ENCODE data around the gene CGA. TPM values are rescaled to one million over a fixed set of nuclear protein-coding genes. Genes with fewer than 3 reads are reported as not detected.

Gene CGA
- total RNA-seq, 1 donor from 2014 or later, result 0.43 TPM

DNA sequence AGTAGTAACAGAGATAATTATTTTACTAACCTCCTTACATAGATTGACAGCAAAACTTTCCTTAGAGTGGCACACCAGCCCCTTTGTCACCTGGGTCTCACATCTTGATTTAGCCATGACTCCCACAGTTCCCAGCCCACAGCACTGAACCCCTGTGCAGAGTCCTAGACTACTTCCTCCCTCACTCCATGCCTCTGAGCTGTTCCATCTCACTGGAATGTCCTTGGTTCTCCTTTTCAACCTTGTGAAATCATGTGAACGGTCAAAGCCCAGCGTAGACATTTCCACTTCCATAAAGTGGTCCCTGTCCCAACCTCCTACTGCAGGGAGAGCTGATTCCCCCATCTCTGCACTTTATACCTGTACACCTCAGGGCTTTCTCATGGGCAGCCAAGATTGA lies 19.7 kb downstream of the CGA start:
- DNase-seq (ENCODE audit: extremely low spot score, unreplicated experiment), result no peak
- H3K4me1 Mint-ChIP-seq (ENCODE audit: unreplicated experiment), result peaks cover 14% of the 10 kb centered on the region
- TF ChIP-seq, protein P1, sequence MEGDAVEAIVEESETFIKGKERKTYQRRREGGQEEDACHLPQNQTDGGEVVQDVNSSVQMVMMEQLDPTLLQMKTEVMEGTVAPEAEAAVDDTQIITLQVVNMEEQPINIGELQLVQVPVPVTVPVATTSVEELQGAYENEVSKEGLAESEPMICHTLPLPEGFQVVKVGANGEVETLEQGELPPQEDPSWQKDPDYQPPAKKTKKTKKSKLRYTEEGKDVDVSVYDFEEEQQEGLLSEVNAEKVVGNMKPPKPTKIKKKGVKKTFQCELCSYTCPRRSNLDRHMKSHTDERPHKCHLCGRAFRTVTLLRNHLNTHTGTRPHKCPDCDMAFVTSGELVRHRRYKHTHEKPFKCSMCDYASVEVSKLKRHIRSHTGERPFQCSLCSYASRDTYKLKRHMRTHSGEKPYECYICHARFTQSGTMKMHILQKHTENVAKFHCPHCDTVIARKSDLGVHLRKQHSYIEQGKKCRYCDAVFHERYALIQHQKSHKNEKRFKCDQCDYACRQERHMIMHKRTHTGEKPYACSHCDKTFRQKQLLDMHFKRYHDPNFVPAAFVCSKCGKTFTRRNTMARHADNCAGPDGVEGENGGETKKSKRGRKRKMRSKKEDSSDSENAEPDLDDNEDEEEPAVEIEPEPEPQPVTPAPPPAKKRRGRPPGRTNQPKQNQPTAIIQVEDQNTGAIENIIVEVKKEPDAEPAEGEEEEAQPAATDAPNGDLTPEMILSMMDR (conservative IDR thresholded peaks at IDR 0.05), result no peak
- H3K9me3 Mint-ChIP-seq, result no peaks in the 10 kb centered on the region
- peak overlapping the region; percentile 35 for H3K27ac Mint-ChIP-seq
- H3K4me3 Mint-ChIP-seq, result no peak overlapping the region
- no peaks in the 10 kb centered on the region for H3K36me3 Mint-ChIP-seq
- peaks cover 8% of the 10 kb centered on the region for H3K27me3 Mint-ChIP-seq

DNA sequence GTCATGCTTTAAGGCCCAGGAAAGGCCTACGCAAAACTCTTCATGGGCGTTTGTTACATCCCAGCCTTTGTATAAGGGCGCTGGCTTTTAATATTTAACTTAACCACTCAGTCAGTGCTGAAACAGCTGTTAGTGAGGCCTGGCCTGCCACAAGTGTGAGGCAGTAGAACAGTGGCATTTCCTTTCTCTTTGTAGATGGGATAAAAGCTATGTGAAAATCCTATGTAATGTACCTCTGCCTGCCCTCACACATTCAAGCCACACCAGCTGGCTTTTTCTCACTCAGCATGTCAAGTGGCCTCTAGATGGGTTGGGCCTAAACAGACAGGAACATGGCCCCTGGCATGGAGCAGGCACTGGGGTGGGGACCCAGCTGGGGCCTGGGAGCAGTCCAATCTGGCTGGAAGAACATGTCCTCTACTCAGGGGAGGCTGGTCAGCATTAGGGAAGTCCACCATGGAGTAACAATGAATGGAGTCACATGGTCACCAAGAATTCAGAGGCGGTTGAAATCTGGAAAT lies 20.7 kb downstream of the CGA start:
- no peak for DNase-seq (ENCODE audit: extremely low spot score, unreplicated experiment)
- Mint-ChIP-seq H3K9me3 (no peaks in the 10 kb centered on the region), H3K4me1 (ENCODE audit: unreplicated experiment) (peaks cover 14% of the 10 kb centered on the region), H3K27ac (no peak overlapping the region), H3K36me3 (no peaks in the 10 kb centered on the region), H3K4me3 (no peak overlapping the region), H3K27me3 (peaks cover 2% of the 10 kb centered on the region)
- TF ChIP-seq, protein P1 (conservative IDR thresholded peaks at IDR 0.05), result no peak

DNA sequence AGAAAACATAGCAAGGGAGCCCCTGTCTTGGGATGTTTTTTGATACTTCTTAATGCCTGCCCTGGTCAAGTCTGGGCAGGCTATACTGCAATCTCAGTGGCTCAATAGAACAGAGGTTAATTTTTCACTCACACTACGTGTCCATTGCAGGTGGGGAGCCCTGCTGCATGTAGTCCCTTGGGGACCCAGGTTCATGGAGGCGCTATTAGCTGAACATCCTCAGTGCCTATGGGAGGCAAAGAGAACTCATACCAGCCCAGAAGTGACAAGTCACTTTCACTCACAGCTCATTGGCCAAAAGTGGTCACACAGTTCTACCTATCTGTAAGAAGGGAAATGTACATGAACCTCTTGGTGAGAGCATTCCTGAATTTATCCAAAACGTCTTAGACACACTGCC lies 23.2 kb downstream of the CGA start:
- no peaks in the 10 kb centered on the region for H3K9me3 Mint-ChIP-seq
- TF ChIP-seq, protein P1 (conservative IDR thresholded peaks at IDR 0.05), result no peak
- H3K27me3 Mint-ChIP-seq, result no peaks in the 10 kb centered on the region
- no peak overlapping the region for H3K27ac Mint-ChIP-seq
- H3K4me1 Mint-ChIP-seq (ENCODE audit: unreplicated experiment), result peaks cover 23% of the 10 kb centered on the region
- H3K4me3 Mint-ChIP-seq, result no peak overlapping the region
- DNase-seq (ENCODE audit: extremely low spot score, unreplicated experiment), result no peak
- no peaks in the 10 kb centered on the region for H3K36me3 Mint-ChIP-seq

DNA sequence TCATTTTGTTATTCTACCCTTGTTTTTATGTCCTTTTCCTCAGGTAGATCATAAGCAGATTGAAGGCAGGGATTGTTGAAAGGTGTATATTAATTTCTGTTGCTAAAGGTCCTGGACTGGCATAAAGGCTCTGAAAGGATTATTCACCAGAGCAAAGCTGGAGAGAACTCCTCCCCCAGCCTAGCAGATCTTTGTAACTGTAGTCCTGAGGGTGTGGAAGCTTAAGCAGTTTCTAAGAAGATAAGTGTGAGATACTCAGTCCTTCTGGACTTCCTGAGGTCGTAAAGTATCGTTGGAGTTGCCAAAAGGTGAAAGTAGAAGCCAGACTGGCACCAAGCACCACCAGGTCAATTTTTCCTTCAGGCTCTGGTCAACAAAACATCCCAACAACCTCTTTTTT lies 24.2 kb downstream of the CGA start:
- Mint-ChIP-seq H3K36me3 (no peaks in the 10 kb centered on the region), H3K9me3 (no peaks in the 10 kb centered on the region), H3K27ac (no peak overlapping the region), H3K27me3 (no peaks in the 10 kb centered on the region), H3K4me3 (no peak overlapping the region), H3K4me1 (ENCODE audit: unreplicated experiment) (peaks cover 26% of the 10 kb centered on the region)
- TF ChIP-seq, protein P1 (conservative IDR thresholded peaks at IDR 0.05), result no peak
- DNase-seq (ENCODE audit: extremely low spot score, unreplicated experiment), result no peak

DNA sequence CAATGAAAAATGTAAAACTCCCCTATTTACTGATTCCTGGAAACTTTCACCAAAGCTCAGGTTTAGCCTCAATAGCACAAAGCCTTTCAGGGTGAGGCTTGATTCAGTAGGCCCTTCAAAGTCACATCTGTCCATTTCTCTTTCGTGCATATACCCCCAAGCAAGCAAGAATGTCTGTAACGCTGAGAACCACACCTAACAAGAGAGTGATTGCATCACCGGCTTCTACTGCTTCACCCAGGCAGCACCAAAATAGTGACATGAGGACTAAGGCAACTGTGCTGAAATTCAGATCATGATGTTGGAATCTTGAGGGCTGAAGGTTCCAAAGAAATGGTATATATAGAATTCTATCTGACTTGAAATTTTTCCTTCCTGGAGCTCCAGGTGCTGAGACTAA lies 26.1 kb downstream of the CGA start:
- no peak overlapping the region for H3K4me3 Mint-ChIP-seq
- peaks cover 21% of the 10 kb centered on the region for H3K4me1 Mint-ChIP-seq (ENCODE audit: unreplicated experiment)
- H3K27me3 Mint-ChIP-seq, result no peaks in the 10 kb centered on the region
- peak overlapping the region; percentile 73 for H3K27ac Mint-ChIP-seq
- no peak for DNase-seq (ENCODE audit: extremely low spot score, unreplicated experiment)
- no peaks in the 10 kb centered on the region for H3K36me3 Mint-ChIP-seq
- TF ChIP-seq, protein P1 (conservative IDR thresholded peaks at IDR 0.05), result no peak
- H3K9me3 Mint-ChIP-seq, result no peaks in the 10 kb centered on the region

Measured in type B pancreatic cell (in vitro differentiated cells).